Measurements from ENCODE around the gene TMEFF2.

DNA sequence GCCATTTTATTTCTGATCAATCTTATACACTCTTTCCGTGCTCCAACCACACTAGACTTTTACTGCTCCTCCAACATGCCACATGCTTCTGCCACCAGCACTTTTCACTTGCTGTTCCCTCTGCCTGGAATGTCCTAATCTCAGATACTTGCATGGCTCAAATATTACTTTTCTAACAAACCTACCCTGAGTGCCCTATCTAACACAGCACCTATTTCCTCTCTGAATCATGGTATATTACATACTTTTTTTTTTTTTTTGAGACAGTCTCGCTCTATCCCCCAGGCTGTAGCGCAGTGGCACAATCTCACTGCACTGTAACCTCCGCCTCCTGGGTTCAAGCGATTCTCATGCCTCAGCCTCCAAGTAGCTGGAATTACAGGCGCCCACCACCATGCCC, 181.5 kb downstream of the TMEFF2 start:
- TF ChIP-seq POLR2A (IDR thresholded peaks at IDR 0.05), result no peak
- TF ChIP-seq, protein P1, sequence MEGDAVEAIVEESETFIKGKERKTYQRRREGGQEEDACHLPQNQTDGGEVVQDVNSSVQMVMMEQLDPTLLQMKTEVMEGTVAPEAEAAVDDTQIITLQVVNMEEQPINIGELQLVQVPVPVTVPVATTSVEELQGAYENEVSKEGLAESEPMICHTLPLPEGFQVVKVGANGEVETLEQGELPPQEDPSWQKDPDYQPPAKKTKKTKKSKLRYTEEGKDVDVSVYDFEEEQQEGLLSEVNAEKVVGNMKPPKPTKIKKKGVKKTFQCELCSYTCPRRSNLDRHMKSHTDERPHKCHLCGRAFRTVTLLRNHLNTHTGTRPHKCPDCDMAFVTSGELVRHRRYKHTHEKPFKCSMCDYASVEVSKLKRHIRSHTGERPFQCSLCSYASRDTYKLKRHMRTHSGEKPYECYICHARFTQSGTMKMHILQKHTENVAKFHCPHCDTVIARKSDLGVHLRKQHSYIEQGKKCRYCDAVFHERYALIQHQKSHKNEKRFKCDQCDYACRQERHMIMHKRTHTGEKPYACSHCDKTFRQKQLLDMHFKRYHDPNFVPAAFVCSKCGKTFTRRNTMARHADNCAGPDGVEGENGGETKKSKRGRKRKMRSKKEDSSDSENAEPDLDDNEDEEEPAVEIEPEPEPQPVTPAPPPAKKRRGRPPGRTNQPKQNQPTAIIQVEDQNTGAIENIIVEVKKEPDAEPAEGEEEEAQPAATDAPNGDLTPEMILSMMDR (IDR thresholded peaks at IDR 0.05), result no peak
- no peak for TF ChIP-seq POLR2AphosphoS5 (IDR thresholded peaks at IDR 0.05)

Measured in prostate gland (tissue), 2 donors.